OCI-LY1 (cell line): ENCODE measurements around the gene TLCD2.

ENCODE experiments used
- H2AFZ ChIP-seq: fragments of 200-600 bp; sonication (generic), shearing (Covaris generic); 2 replicates; pipeline ENCODE4 v1.6.0; 2014; ENCODE audit warnings: antibody characterized with exemption, mild to moderate bottlenecking, low read length
- H3F3A ChIP-seq: fragments of 200-600 bp; sonication (generic), shearing (Covaris generic); 2 replicates; pipeline ENCODE4 v1.6.0; 2014; ENCODE audit warnings: mild to moderate bottlenecking, antibody characterized with exemption, low read length, moderate library complexity; ENCODE audit not compliant: insufficient read depth
- H3K27ac ChIP-seq: fragments of 200-600 bp; sonication (generic); 2 replicates; pipeline ENCODE4 v1.5.1; 2014; ENCODE audit warnings: low read length, mixed run types, mild to moderate bottlenecking, low read depth; ENCODE audit not compliant: poor library complexity, severe bottlenecking
- H3K27me3 ChIP-seq: fragments of 200-600 bp; sonication (generic); 2 replicates; pipeline ENCODE4 v1.6.0; 2014; ENCODE audit warnings: antibody characterized with exemption, mild to moderate bottlenecking, low read length, moderate library complexity; ENCODE audit not compliant: insufficient read depth
- H3K36me3 ChIP-seq: fragments of 200-600 bp; sonication (generic); 2 replicates; pipeline ENCODE4 v1.6.1; 2014; ENCODE audit warnings: mild to moderate bottlenecking, antibody characterized with exemption, low read length, moderate library complexity, mixed read lengths; ENCODE audit not compliant: insufficient read depth
- H3K4me1 ChIP-seq: fragments of 200-600 bp; sonication (generic); 2 replicates; pipeline ENCODE4 v1.5.1; 2014; ENCODE audit warnings: mild to moderate bottlenecking, low read length, moderate library complexity; ENCODE audit not compliant: insufficient read depth, severe bottlenecking
- H3K4me2 ChIP-seq: fragments of 200-600 bp; sonication (generic), shearing (Covaris generic); 2 replicates; pipeline ENCODE4 v1.6.1; 2014; ENCODE audit warnings: low read length
- H3K4me3 ChIP-seq: fragments of 200-600 bp; sonication (generic); 2 replicates; pipeline ENCODE4 v1.5.1; 2014; ENCODE audit warnings: low read length, low read depth, mild to moderate bottlenecking, mixed read lengths; ENCODE audit not compliant: poor library complexity, severe bottlenecking
- H3K79me2 ChIP-seq: fragments of 200-600 bp; shearing (Covaris generic); 2 replicates; pipeline ENCODE4 v1.6.1; 2016; ENCODE audit warnings: mixed run types, low read length, mixed read lengths; ENCODE audit not compliant: insufficient read depth
- H3K9ac ChIP-seq: fragments of 200-600 bp; sonication (generic), shearing (Covaris generic); 2 replicates; pipeline ENCODE4 v1.6.1; 2014; ENCODE audit warnings: mild to moderate bottlenecking, low read length, mixed read lengths
- H3K9me2 ChIP-seq: fragments of 200-600 bp; sonication (generic), shearing (Covaris generic); 2 replicates; pipeline ENCODE4 v1.6.1; 2014; ENCODE audit warnings: low read depth, mild to moderate bottlenecking, low read length, mixed read lengths
- H3K9me3 ChIP-seq: fragments of 200-600 bp; shearing (Covaris generic); 2 replicates; pipeline ENCODE4 v1.6.1; 2014; ENCODE audit warnings: low read length, mixed read lengths
- H4K20me1 ChIP-seq: fragments of 200-600 bp; sonication (generic), shearing (Covaris generic); 2 replicates; pipeline ENCODE4 v1.6.0; 2016; ENCODE audit warnings: mild to moderate bottlenecking, low read length; ENCODE audit not compliant: insufficient read depth
- CTCF ChIP-seq: fragments of 200-600 bp; sonication (generic), shearing (Covaris generic); IDR thresholded peaks from 2 replicates; pipeline ENCODE4 v1.5.1; 2017; ENCODE audit warnings: mild to moderate bottlenecking, antibody characterized with exemption, low read length, moderate library complexity, mixed read lengths
- EZH2 ChIP-seq: fragments of 200-600 bp; sonication (generic), shearing (Covaris generic); IDR thresholded peaks from 2 replicates; pipeline ENCODE4 v1.8.0; 2017; ENCODE audit warnings: borderline replicate concordance, mixed run types, mild to moderate bottlenecking, antibody characterized with exemption, low read length, moderate library complexity, mixed read lengths

Gene TLCD2

GRCh38 chr17:1729966-1730325 lies 19.8 kb upstream of the TLCD2 start:
- Histone ChIP-seq H3K4me3 (peak overlapping the region; percentile 29), H3K27me3 (no peaks in the 10 kb centered on the region), H3K79me2 (no peaks in the 10 kb centered on the region), H3F3A (no peaks in the 10 kb centered on the region), H2AFZ (no peak overlapping the region), H4K20me1 (no peaks in the 10 kb centered on the region), H3K36me3 (peaks cover 20% of the 10 kb centered on the region; the same call in 1 of the 2 replicates), H3K9me3 (no peaks in the 10 kb centered on the region), H3K27ac (peak overlapping the region; percentile 89), H3K9me2 (no peaks in the 10 kb centered on the region), H3K4me1 (peaks cover 82% of the 10 kb centered on the region), H3K4me2 (peak overlapping the region; percentile 58), H3K9ac (peak overlapping the region; percentile 57)
- TF ChIP-seq EZH2, result no peak
- TF ChIP-seq CTCF, result no peak

- peak overlapping the region; percentile 89 for H3K27ac ChIP-seq
Observed at GRCh38 chr17:1727876-1728630, 17.9 kb upstream of the TLCD2 start.

GRCh38 chr17:1727258-1727789 lies 17.1 kb upstream of the TLCD2 start:
- peaks cover 20% of the 10 kb centered on the region; the same call in 1 of the 2 replicates for H3K36me3 ChIP-seq
- H3K27ac ChIP-seq, result peak overlapping the region; percentile 89
- H3K9me2 ChIP-seq, result no peaks in the 10 kb centered on the region
- no peaks in the 10 kb centered on the region for H3K9me3 ChIP-seq
- no peaks in the 10 kb centered on the region for H4K20me1 ChIP-seq
- H3K4me2 ChIP-seq, result peak overlapping the region; percentile 73
- no peak overlapping the region for H2AFZ ChIP-seq
- peak overlapping the region; percentile 54 for H3K4me3 ChIP-seq
- no peak overlapping the region; the same call in 1 of the 2 replicates for H3K9ac ChIP-seq
- H3K79me2 ChIP-seq, result no peaks in the 10 kb centered on the region
- no peaks in the 10 kb centered on the region; the same call in 1 of the 2 replicates for H3F3A ChIP-seq
- TF ChIP-seq CTCF (no peak), EZH2 (no peak)
- H3K27me3 ChIP-seq, result no peaks in the 10 kb centered on the region
- peaks cover 80% of the 10 kb centered on the region for H3K4me1 ChIP-seq

More at GRCh38 chr17:1727876-1728630, 17.9 kb upstream of the TLCD2 start:
- peak overlapping the region; percentile 73 for H3K4me2 ChIP-seq
- peaks cover 80% of the 10 kb centered on the region for H3K4me1 ChIP-seq
- no peaks in the 10 kb centered on the region for H3K79me2 ChIP-seq
- no peaks in the 10 kb centered on the region for H3K9me2 ChIP-seq
- H3K9ac ChIP-seq, result peak overlapping the region; percentile 61; the same call in 1 of the 2 replicates
- H3K4me3 ChIP-seq, result peak overlapping the region; percentile 54
- no peaks in the 10 kb centered on the region for H4K20me1 ChIP-seq
- no peaks in the 10 kb centered on the region for H3K27me3 ChIP-seq
- H2AFZ ChIP-seq, result no peak overlapping the region
- no peaks in the 10 kb centered on the region; the same call in 1 of the 2 replicates for H3F3A ChIP-seq
- TF ChIP-seq EZH2 (no peak), CTCF (no peak)
- peaks cover 20% of the 10 kb centered on the region; the same call in 1 of the 2 replicates for H3K36me3 ChIP-seq
- no peaks in the 10 kb centered on the region for H3K9me3 ChIP-seq
